Suprapubic skin (tissue), 4 donors: Measurements from ENCODE around the gene C15orf61.

Experiments
- CTCF ChIP-seq, 2 donors: fragments of 200-600 bp in 1 of 2; fragments of 450-650 bp in 1 of 2; sonication (generic) in 1 of 2; IDR thresholded peaks; one replicate each; pipeline ENCODE4 v1.5.1; 2016 to 2019; ENCODE audit warnings: antibody characterized with exemption in 2 of 2, mild to moderate bottlenecking in 1 of 2, moderate library complexity in 1 of 2
- EP300 ChIP-seq: sonication (generic); formaldehyde crosslinking; IDR thresholded peaks from one replicate; pipeline ENCODE4 v1.6.1; 2017; ENCODE audit warnings: antibody characterized with exemption
- POLR2AphosphoS5 ChIP-seq, 3 donors: sonication (generic); formaldehyde crosslinking; IDR thresholded peaks; one replicate each; pipeline ENCODE4 v1.6.1; 2017; ENCODE audit warnings: antibody characterized with exemption in 3 of 3

- TF ChIP-seq EP300 (no peak), POLR2AphosphoS5 (IDR thresholded peaks at IDR 0.05) (no peak), CTCF (IDR thresholded peaks at IDR 0.05) (no peak)
These were observed 39.3 kb upstream of the C15orf61 start for GRCh38 chr15:67481680-67482079.
